NCI-H2107 (cell line): Measurements from ENCODE around the gene FFAR1.

Source experiments
- DNase-seq: peaks from one replicate; lab custom pipeline; 2025; lab: John Stamatoyannopoulos, UW

FFAR1 gene

DNA sequence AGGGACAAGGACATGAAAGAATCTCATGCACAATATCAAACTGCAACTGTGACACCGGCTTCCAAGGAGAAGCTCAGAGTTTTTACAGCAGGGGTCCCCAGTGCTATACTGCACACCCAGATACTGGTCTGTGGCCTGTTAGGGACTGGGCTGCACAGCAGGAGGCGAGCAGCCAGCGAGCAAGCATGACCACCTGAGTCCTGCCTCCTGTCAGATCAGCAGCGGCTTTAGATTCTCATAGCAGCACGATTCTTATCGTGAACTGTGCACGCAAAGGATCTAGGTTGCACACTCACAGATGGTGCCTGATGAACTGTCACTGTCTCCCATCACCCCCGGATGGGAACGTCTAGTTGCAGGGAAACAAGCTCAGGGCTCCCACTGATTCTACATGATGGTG is 31.8 kb upstream of the FFAR1 start:
- DNase-seq, result no peak

DNA sequence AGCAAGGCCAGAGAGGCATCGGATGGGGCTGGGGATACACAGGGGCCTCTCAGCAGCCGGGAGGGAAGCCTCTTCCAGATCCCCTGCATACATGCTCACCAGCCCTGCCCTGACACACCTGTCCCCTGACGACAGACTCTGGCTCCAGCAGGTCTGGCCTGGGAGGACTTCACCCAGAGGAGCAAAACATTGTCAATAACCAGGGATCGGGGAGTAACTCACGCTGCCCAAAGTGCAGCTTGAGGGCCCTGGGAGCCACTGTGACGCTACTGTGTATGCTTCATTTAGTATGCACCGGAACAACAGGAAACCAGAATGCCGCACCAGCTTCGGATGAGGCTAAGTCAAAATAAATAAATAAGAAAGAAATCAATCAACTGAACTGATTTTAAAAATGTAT is 31.1 kb upstream of the FFAR1 start:
- no peak for DNase-seq

DNA sequence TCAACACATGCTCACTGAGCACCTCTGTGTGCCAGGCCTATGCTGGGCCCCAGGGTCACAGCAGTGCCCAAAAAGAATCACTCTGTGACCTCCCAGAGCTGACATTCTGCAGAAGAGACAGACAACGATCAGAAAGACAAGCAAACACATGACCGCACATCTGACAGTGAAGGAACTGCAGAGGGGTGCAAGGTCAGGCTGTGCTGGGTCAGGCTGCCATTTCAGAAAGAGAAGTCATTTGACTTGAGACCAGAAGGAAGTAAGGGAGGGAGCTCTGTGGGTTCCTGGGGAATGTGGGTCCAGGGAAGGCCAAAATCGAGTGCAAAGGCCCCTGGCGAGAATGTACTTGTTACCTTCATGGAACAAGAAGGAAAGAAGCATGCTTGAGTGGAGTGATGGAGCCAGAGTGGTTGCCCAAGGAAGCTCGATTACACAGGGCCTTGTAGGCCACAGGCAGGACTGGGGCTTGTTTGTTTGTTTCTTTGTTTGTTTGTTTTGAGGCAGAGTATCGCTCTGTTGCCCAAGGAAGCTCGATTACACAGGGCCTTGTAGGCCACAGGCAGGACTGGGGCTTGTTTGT is 30.1 kb upstream of the FFAR1 start:
- no peak for DNase-seq

DNA sequence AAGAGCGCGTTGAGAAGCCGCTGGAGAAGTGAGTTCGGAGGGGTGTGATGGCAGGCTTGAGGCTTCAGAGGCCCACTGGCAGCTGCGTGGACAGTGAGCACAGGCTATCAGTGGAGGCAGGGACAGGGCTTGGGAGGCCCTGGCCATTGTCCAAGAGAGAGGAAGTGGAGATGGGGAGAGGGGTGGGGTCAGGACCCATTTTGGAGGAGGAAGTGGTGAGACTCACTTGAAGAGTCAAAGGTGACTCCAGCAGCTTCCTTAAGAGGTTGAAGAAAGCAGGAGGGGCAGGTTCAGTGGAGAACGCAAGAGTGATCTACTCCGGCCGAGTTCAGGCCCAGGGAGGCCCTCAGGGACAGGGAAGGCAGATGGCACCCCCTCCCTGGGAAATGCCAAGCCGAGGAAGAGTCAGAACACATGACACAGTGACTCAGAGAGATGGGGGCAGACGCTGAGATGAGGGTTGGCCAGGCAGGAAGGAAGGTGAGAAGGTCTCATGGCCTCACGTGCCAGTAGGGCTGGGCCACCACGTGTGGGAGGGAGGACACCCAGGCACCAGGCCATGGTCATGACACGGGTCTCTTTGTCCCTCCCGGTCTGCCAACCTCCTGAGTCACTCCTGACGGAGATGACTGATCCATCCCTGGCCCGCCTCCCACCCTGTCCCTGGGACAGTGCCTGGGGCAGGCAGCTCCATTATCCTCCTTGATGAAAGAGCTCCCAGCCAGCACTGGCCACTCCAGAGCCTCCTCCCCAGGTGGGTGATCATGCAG is 28.8 kb upstream of the FFAR1 start:
- DNase-seq, result no peak

DNA sequence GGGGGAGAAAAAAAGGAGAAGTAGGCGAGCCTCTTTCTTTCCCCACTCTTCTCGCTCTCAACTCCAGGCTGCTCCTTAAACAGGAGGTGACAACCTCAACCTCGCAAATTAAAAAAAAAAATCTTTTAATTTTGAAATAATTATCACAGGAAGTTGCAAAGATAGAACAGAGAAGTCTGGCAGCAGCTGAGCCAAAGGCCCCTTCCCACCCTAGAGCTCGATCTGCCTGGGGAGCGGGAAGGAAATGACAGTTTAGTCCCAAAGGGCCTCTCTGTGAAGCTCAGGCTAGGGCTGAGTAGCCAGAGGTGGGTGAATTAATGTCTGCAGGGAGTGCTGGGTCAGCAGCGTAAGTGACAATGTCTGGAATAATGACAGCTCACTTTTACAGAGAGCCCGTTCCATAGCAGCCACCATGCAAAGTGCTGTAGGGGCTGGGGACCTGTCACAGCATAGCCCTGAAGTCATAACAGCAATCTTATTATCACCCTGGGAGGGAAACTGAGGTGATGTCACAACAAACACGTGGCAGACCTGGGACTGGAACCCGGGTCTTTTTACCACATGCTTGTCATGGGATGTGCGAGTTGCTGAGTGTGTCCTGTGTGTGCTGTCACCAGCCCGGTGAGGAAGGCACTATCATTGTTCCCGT is 27.5 kb upstream of the FFAR1 start:
- no peak for DNase-seq

DNA sequence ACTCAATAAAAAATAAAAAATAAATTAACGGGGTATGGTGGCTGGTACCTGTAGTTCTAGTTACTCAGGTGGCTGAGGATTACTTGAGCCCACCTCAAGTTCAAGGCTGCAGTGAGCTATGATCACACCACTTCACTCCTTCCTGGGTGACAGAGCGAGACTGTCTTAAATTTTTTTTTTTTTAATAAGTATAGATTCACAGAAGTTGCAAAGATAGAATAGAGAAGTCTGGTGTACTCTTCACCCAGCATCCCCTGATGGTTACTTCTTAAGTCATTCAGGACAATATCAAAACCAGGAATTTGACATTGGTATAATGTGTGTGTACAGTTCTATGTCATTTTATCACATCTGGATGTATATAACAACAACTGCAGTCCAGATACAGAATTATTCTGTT is 26.4 kb upstream of the FFAR1 start:
- DNase-seq, result no peak

DNA sequence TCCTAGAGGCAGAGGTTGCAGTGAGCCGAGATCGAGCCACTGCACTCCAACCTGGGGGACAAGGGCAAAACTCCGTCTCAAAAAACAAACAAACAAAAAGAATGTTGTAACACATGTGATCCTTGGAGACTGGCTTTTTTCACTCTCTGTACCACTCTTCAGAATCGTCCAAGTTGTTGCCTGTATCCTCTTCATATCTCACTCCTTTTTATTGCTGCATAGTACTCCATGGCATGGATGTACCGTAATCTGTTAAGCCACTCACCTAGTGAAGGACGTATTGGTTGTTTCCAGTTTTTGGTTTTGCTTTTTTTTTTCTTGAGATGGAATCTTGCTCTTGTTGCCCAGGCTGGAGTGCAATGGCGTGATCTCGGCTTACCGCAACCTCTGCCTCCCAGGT is 25.7 kb upstream of the FFAR1 start:
- DNase-seq, result no peak

DNA sequence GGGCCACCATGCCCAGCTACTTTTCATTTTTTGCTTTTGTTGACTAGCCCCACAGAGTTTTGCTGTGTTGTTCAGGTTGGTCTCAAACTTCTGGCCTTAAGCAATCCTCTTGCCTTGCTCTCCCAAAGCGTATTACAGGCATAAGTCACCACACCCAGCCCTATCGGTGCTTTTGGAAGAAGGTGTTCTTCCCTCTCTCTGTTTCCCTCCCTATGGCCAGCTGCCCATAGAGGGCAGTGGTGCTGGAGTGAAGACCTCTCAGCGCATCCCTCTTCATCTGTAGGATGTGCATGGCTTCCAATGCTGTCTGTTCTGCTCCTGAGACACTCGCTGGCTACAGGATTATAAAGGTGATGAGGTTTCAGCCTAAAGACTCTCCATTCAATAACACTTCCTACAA is 20.1 kb upstream of the FFAR1 start:
- no peak for DNase-seq

DNA sequence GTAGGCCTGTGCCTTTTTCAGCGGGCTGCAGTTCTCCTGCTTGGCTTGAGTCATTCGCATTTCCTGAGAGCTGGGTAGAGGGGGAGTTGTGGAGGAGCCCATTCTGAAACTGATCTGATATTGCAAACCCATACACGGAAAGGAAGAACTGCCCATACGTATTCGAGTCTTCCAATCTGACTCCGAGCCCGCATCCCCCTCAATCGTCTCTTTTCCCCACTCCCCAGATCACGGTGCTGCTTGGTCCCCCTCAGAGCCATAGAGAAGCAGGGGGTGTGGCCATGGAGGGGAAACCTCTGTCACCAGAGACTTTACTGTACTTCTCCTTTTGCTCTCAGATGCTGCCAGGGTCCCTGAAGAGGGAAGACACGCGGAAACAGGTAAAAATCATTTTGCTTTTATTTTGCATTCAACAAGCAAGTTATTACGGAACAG is 18.8 kb upstream of the FFAR1 start, which contains the start of gene CD22:
Gene CD22 (plus strand): TSS at position 337 of the 435 bp plus-strand sequence. CDS start 2,854 bp downstream, outside the sequence.
- DNase-seq, result no peak

DNA sequence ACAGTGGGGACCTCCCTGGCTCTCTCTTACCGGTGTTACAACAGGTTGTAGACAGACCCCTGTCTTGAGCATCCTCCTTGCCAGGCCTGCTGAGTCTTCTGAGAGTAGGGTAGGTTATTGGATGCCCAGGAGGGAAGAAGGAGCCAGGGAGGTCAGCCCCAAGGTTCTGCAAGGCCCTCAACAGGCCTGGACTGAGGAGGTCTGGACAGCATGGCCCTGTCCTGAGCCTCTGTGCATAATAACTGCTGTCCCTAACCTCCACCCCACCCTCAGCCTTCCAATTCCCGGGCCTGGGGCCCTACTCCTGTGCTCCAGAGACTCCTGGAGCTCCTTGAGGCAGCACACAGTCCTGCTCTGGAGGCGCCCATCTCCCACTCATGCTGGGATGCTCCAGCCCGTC is 18.4 kb upstream of the FFAR1 start:
- DNase-seq, result no peak

DNA sequence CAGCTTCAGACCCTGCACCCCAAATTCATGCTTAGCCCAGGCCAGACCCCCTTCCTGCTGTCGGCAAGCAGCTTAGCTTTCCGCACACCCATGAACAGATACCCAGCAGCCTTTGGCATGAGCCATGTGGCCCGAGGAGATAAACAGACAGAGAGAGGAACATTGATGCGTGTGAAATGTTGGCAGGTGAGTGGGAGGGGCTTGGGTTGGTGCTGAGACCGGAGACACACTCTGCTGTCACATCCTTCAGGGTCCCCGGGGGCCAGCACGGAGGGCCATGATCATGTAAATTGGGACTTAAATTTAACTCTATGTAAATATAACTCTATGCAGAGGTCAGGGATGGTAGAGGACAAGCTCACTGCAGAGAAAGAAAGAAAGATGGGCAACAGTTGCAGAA is 17.2 kb upstream of the FFAR1 start:
- no peak for DNase-seq

DNA sequence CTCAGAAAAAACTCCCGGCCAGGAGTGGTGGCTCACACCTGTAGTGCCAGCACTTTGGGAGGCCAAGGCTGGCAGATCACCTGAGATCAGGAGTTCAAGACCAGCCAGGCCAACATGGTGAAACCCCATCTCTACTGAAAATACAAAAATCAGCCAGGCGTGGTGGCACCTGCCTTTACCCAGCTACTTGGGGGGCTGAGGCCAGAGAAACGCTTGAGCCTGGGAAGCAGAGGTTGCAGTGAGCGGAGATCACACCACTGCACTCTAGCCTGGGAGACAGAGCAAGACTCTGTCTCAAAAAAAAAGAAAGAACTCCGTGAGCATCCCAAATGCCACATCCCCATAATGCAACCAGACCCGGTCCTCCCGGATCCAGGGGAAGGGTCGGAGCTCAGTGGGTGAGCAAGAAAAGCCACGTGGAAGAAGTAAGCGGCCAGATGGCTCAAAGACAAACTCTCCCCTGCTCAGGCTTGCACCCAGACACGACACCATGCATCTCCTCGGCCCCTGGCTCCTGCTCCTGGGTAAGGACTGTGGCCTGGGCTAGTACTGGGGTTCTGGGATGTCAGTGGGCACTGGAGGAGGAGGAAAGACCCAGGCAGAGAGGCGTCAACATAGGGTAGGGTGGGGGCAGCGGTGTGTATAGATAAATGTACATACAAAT is 16.0 kb upstream of the FFAR1 start:
- DNase-seq, result no peak

DNA sequence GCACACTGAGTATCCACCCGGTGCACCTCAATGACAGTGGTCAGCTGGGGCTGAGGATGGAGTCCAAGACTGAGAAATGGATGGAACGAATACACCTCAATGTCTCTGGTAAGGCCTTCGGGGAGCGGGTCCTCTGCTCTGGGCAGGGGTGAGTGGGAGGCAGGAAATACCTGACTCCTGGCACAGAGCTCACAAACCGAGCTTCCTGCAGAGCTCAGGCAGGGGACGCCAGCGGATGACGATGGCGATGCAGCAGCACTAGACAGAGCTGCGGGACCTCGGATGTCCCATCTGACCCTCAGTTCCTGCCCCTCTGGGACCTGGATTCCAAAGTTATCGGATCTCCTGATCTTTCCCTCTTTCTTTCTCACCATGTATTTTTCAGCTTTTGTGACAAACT is 14.9 kb upstream of the FFAR1 start:
- DNase-seq, result no peak

DNA sequence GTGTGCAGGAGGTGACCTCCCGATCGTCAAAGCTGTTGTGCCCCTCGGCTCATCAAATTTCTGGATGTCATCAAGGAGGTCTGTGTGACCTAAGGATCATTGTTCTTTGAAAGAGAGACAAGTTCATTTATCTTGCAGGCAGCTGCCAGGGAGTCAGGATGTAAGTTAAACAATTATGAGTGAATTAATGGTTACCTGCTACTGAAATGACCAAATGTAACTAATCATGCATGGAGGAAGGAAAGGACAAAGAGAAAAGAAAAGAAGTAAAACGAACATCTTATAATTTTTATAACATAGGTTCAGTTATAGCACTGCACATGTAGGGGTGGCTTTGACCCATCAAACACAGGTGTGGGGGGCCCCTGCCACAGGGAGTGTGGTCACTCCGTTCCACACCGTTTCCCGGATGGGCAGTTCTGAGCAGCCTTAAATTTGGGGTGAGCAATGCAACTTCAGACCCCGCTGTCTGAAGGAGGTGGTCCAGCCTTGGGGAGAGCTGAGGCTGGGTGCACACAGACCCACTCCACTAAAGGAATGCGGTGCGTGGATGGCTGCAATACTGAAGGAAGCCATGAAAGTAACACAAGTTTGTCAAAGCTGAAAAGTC is 13.5 kb upstream of the FFAR1 start:
- no peak for DNase-seq

DNA sequence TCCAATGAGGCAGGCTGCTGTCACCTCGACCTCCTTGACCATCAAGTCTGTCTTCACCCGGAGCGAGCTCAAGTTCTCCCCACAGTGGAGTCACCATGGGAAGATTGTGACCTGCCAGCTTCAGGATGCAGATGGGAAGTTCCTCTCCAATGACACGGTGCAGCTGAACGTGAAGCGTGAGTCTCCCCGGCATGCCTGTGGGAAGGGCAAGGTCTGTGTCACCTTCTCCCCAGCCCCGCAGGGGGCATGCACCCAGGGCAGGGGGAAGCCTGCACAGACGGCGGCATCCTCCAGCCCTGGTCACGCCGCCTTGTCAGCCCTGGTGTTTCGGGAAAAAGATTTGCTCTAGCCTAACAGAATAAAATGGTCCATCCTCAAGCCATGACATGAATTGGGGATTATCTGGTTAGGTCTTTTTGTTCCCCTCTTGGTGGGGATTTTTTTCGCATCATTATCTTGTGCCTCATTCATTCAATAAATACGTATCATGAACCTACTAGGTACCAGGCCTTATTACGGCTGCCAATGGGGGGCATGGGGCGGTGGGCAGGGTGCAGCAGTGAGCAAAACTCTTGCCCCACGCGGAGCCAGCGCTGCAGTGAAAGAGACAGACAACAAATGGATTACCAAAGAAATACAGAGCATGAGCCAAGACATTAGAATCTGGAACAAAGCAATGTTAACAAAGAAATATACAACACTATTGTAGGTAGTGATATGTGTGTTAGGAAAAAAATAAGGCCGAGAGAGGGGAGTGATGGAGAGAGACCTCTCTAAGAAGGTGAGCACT is 11.3 kb upstream of the FFAR1 start:
- no peak for DNase-seq

DNA sequence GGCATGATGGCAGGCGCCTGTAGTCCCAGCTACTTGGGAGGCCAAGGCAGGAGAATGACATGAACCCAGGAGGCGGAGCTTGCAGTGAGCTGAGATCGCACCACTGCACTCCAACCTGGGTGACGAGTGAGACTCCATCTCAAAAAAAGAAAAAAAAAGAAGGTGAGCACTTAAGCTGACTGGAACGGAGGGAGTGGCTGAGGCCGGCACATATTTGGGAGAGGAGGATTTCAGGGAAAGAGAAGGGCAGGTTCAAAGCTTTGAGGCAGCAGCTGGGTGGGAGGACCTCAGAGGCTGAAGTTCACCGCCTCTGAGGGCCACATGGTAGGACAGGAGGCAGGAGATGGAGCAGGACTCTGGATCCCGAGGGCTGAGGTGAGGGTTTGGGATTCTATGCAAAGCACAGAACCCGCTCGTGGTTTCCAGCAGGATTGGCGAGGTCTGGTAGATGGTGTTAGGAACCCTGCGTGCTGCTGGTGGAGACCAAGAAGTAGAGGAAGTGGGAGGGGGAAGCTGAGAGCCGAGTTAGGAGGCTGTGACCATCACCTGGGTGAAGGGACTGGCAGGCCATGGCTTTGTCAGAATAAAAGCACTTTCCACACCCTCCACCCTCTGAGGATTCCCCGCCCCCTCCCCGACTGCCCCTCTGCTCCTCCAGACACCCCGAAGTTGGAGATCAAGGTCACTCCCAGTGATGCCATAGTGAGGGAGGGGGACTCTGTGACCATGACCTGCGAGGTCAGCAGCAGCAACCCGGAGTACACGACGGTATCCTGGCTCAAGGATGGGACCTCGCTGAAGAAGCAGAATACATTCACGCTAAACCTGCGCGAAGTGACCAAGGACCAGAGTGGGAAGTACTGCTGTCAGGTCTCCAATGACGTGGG is 10.4 kb upstream of the FFAR1 start:
- no peak for DNase-seq

DNA sequence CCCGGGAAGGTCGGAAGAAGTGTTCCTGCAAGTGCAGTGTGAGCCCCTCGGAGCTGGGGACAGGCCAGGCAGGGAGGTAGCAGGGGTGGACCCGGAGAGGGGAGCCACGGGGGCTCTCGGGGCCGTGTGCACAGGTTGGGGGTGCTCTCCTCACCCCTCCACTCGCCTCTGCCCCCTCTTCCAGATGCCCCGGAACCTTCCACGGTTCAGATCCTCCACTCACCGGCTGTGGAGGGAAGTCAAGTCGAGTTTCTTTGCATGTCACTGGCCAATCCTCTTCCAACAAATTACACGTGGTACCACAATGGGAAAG is 9.8 kb upstream of the FFAR1 start:
- DNase-seq, result no peak

DNA sequence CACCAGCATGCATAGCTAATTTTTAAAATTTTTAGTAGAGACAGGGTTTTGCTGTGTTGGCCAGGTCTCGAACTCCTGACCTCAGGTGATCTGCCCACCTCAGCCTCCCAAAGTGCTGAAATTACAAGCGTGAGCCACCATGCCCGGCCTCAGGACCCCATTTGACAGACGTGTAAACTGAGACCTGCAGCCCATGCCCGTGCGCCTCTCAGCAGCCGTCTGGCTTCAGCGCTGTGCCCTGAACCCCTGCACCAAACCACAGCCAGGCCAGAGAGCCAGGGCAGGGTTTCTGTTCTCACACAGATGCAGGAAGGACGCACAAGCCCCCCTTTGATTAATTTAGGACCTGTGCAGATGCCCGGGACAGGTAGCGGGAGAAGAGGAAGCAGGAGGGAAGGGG is 7.3 kb upstream of the FFAR1 start:
- no peak for DNase-seq

DNA sequence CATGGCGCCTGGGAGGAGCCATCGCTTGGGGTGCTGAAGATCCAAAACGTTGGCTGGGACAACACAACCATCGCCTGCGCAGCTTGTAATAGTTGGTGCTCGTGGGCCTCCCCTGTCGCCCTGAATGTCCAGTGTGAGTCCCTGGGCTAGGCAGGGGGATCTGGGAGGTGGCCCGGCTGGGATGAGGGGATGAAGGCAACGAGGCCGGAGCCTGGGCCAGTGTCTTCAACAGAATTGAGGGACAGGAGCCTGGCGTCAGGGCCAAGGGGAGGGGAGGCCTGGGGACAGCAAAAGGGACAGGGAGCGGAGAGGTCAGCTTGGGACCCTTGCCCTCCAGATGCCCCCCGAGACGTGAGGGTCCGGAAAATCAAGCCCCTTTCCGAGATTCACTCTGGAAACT is 6.7 kb upstream of the FFAR1 start:
- DNase-seq, result no peak

DNA sequence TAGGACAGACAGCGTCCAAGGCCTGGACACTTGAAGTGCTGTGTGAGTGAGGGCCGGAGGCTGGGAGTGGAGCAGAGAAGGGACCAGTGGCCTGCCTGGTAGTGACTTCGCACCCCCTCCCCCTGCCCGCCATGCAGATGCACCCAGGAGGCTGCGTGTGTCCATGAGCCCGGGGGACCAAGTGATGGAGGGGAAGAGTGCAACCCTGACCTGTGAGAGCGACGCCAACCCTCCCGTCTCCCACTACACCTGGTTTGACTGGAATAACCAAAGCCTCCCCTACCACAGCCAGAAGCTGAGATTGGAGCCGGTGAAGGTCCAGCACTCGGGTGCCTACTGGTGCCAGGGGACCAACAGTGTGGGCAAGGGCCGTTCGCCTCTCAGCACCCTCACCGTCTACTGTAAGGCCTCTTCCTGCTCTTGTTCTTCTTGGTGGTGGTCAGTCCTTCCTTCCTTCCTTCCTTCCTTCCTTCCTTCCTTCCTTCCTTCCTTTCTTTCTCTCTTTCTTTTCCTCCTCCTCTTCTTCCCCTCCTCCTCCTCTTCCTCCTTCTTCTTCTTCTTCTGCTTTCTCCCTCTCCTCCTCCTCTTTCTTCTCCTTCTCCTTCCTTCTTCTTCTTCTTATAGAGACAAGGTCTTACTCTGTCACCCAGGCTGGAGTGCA is 6.0 kb upstream of the FFAR1 start:
- DNase-seq, result no peak
